SIG-M5 treated with dmso at 0.1 percent for 504 hours (cell line): ENCODE measurements around the gene FHIT.
A peak's percentile ranks its signal among the peaks of the same experiment; 100 is the strongest.
"Not testable (repeated sequence)": the region's sequence is repeated elsewhere in the genome, so short reads cannot be mapped to it uniquely, and the experiment has no call there.

ENCODE experiments used
- DNase-seq: peaks from one replicate; lab custom pipeline; 2025; ENCODE audit not compliant: unreplicated experiment; lab: John Stamatoyannopoulos, UW

The FHIT gene

GRCh38 chr3:61008153-61008997 is 242.9 kb downstream of the FHIT start:
- no peak for DNase-seq

- DNase-seq, result no peak
Observed at GRCh38 chr3:61005591-61005990, 245.7 kb downstream of the FHIT start.

- DNase-seq, result no peak
Observed at GRCh38 chr3:60998858-60999257, 252.4 kb downstream of the FHIT start.

- peak; percentile 61 for DNase-seq
Observed at GRCh38 chr3:60992395-60992794, 258.9 kb downstream of the FHIT start.

- DNase-seq, result no peak
Observed at GRCh38 chr3:60990442-60990730, 260.9 kb downstream of the FHIT start.

GRCh38 chr3:60989626-60990441 is 261.4 kb downstream of the FHIT start:
- no peak for DNase-seq

- not testable (repeated sequence) for DNase-seq
Observed at GRCh38 chr3:60987191-60987590, 264.1 kb downstream of the FHIT start.

GRCh38 chr3:60986552-60986951 is 264.7 kb downstream of the FHIT start:
- no peak for DNase-seq

GRCh38 chr3:60983906-60984305 is 267.3 kb downstream of the FHIT start:
- DNase-seq, result no peak

- DNase-seq, result no peak
Observed at GRCh38 chr3:60980342-60980692, 270.9 kb downstream of the FHIT start.

GRCh38 chr3:60979461-60980341 is 271.6 kb downstream of the FHIT start:
- DNase-seq, result no peak

GRCh38 chr3:60973321-60973720 is 277.9 kb downstream of the FHIT start:
- DNase-seq, result no peak

- DNase-seq, result no peak
Observed at GRCh38 chr3:60972599-60972998, 278.7 kb downstream of the FHIT start.

- no peak for DNase-seq
Observed at GRCh38 chr3:60970850-60971249, 280.4 kb downstream of the FHIT start.

GRCh38 chr3:60967141-60967540 is 284.1 kb downstream of the FHIT start:
- DNase-seq, result no peak

GRCh38 chr3:60957541-60957940 is 293.7 kb downstream of the FHIT start:
- no peak for DNase-seq

- DNase-seq, result no peak
Observed at GRCh38 chr3:60956729-60957128, 294.5 kb downstream of the FHIT start.

GRCh38 chr3:60955034-60955433 is 296.2 kb downstream of the FHIT start:
- DNase-seq, result no peak

- DNase-seq, result no peak
Observed at GRCh38 chr3:60954048-60954447, 297.2 kb downstream of the FHIT start.

GRCh38 chr3:60953351-60953750 is 297.9 kb downstream of the FHIT start:
- DNase-seq, result no peak

- DNase-seq, result no peak
Observed at GRCh38 chr3:60952055-60952454, 299.2 kb downstream of the FHIT start.

- DNase-seq, result no peak
Observed at GRCh38 chr3:60949146-60949545, 302.1 kb downstream of the FHIT start.
